Thoracic aorta (tissue), 2 donors: Measurements from ENCODE around the gene STX16. TPM values are rescaled to one million over a fixed set of nuclear protein-coding genes. Genes with fewer than 3 reads are reported as not detected.

Source experiments
- ATAC-seq: fragments of 150-250 bp; one replicate; pipeline ENCODE4 v1.8.0; 2017; ENCODE audit warnings: low read depth; ENCODE audit not compliant: insufficient number of reproducible peaks, low FRiP score
- DNase-seq: peaks from one replicate; pipeline ENCODE4 v3.0.0-alpha.2; 2020; ENCODE audit warnings: low spot score
- H3K27ac ChIP-seq, 2 donors: fragments of 200-600 bp; sonication (generic); 1 replicate in 1 of 2; 2 replicates in 1 of 2; pipeline ENCODE4 v1.5.1; 2016; ENCODE audit warnings: mild to moderate bottlenecking in 2 of 2, moderate library complexity in 2 of 2
- H3K27me3 ChIP-seq: fragments of 200-600 bp; sonication (generic); replicated peaks from 2 replicates; pipeline ENCODE4 v1.6.0; 2016; ENCODE audit warnings: mild to moderate bottlenecking; ENCODE audit not compliant: insufficient read depth
- H3K36me3 ChIP-seq: fragments of 200-600 bp; sonication (generic); one replicate; pipeline ENCODE4 v1.5.1; 2016
- H3K4me1 ChIP-seq, 2 donors: fragments of 200-600 bp; sonication (generic); 1 replicate in 1 of 2; 2 replicates in 1 of 2; pipeline versions ENCODE4 v1.5.1 to v1.6.0; 2016; ENCODE audit warnings: low read depth in 2 of 2, mild to moderate bottlenecking in 1 of 2; ENCODE audit not compliant: control insufficient read depth in 1 of 2
- H3K4me3 ChIP-seq: fragments of 200-600 bp; sonication (generic); 2 replicates; pipeline ENCODE4 v1.5.1; 2016; ENCODE audit warnings: mild to moderate bottlenecking
- H3K9me3 ChIP-seq: fragments of 200-600 bp; sonication (generic); 2 replicates; pipeline ENCODE4 v1.5.1; 2016
- total RNA-seq, 2 donors: library from RNA; depleted of rRNA; stranded (reverse); fragments of >200 nt; gene quantifications; one replicate each; pipeline versions ENCODE4 v1.1.0 to v1.2.3, GENCODE V29; 2016
- TF ChIP-seq, protein P1 (sequence below): fragments of 200-600 bp; sonication (generic); IDR thresholded peaks from one replicate; pipeline ENCODE4 v1.5.1; 2019; ENCODE audit warnings: antibody characterized with exemption

The STX16 gene
- total RNA-seq, 2 donors from 2014 or later = 66.3 to 109 TPM

DNA sequence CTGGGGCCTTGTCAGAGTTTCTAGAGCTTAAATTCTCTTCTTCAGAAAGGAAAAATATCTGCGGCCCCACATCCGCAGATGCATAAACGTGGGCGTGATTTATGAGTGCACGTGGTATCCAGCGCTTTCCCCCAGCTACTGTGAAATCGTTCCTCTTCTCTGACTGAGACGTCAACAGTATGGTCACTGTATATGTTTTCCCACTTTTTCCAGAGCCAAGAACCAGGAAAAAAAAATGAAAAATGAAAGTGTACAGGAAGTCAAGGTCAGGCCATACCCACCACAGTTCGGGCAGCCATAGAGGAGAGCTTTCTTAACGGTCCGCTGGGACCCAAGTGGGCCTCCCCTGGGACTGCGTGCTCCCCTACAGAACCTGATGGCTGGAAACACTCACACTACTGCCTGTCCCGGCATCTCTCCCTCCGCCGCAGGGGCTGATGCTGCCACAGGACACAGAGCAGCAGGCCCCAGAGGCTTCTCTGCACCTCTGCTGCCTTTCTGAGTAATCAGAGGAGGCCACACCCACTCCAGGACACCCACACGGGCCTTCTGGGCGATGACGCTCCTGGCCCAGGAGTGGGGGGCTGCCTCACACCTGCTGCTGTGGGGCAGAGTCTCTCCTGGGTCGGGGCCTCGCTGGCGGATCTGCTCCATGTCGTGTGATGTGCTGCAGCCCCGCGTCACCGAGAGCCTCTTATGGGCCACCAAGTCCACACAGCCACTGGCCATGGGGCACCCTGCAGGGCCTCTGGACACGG, 16.4 kb upstream of the STX16 start:
- Histone ChIP-seq H3K27me3 (no peaks in the 10 kb centered on the region), H3K4me3 (no peak overlapping the region), H3K9me3 (no peaks in the 10 kb centered on the region), H3K36me3 (no peaks in the 10 kb centered on the region), H3K27ac (no peak overlapping the region), H3K4me1 (no peaks in the 10 kb centered on the region)
- TF ChIP-seq, protein P1, sequence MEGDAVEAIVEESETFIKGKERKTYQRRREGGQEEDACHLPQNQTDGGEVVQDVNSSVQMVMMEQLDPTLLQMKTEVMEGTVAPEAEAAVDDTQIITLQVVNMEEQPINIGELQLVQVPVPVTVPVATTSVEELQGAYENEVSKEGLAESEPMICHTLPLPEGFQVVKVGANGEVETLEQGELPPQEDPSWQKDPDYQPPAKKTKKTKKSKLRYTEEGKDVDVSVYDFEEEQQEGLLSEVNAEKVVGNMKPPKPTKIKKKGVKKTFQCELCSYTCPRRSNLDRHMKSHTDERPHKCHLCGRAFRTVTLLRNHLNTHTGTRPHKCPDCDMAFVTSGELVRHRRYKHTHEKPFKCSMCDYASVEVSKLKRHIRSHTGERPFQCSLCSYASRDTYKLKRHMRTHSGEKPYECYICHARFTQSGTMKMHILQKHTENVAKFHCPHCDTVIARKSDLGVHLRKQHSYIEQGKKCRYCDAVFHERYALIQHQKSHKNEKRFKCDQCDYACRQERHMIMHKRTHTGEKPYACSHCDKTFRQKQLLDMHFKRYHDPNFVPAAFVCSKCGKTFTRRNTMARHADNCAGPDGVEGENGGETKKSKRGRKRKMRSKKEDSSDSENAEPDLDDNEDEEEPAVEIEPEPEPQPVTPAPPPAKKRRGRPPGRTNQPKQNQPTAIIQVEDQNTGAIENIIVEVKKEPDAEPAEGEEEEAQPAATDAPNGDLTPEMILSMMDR = no peak
- ATAC-seq (no peak), DNase-seq (no peak)

- DNase-seq (no peak), ATAC-seq (no peak)
- no peaks in the 10 kb centered on the region for H3K4me1 ChIP-seq
- H3K27me3 ChIP-seq = no peaks in the 10 kb centered on the region
- no peak overlapping the region for H3K27ac ChIP-seq
- no peaks in the 10 kb centered on the region for H3K36me3 ChIP-seq
- TF ChIP-seq, protein P1 = no peak
- H3K4me3 ChIP-seq = no peak overlapping the region
- H3K9me3 ChIP-seq = no peaks in the 10 kb centered on the region
Observed at GRCh38 chr20:58635279-58635665, 15.8 kb upstream of the STX16 start.

DNA sequence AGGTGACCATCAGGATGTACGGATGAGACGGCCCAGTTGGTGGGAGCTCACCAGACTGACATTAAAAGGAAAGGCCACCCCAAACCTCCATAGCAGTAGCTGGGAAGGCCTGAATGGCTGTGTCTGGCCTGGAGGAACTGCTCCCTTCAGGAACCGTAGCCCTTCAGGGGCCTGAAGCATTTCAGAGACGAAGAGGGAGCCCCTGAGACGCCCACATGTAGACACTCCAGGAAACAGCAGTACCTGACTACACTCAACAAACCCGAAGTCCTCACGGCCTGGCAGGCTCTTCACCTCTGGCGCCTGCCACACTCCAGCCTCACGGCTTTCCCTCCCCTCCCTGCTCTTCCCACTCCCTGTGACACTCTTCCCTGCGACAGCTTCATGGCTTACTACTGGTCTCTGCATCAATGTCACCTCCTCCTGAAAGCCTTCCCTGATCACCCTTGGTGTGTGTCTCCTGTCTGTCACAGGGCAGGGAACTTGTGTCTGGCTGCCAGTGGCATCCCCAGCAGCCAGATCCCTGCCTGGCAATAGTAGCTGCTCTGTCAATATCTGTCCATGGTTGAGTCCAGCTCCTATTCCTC, 14.6 kb upstream of the STX16 start:
- Histone ChIP-seq H3K4me1 (no peaks in the 10 kb centered on the region), H3K27ac (no peak overlapping the region), H3K36me3 (no peaks in the 10 kb centered on the region), H3K27me3 (no peaks in the 10 kb centered on the region), H3K4me3 (no peak overlapping the region), H3K9me3 (no peaks in the 10 kb centered on the region)
- no peak for ATAC-seq
- TF ChIP-seq, protein P1 = no peak
- no peak for DNase-seq

- DNase-seq (no peak), ATAC-seq (no peak)
- no peak overlapping the region for H3K4me3 ChIP-seq
- H3K9me3 ChIP-seq = no peaks in the 10 kb centered on the region
- no peaks in the 10 kb centered on the region for H3K27me3 ChIP-seq
- TF ChIP-seq, protein P1 = no peak
- H3K36me3 ChIP-seq = no peaks in the 10 kb centered on the region
- no peaks in the 10 kb centered on the region for H3K4me1 ChIP-seq
- no peak overlapping the region for H3K27ac ChIP-seq
Observed at GRCh38 chr20:58636983-58637421, 14.1 kb upstream of the STX16 start.

GRCh38 chr20:58637466-58638213, 13.4 kb upstream of the STX16 start:
- no peak for DNase-seq
- no peak for ATAC-seq
- H3K27me3 ChIP-seq = no peaks in the 10 kb centered on the region
- no peaks in the 10 kb centered on the region for H3K9me3 ChIP-seq
- no peaks in the 10 kb centered on the region for H3K36me3 ChIP-seq
- no peak overlapping the region for H3K27ac ChIP-seq
- TF ChIP-seq, protein P1 = no peak
- H3K4me1 ChIP-seq = no peaks in the 10 kb centered on the region
- no peak overlapping the region for H3K4me3 ChIP-seq
